Upper lobe of left lung (tissue), 4 donors: Measurements from ENCODE around the gene HPX.

Experiments
- CTCF ChIP-seq, 6 experiments: fragments of 450-650 bp in 4 of 6; fragments of 200-600 bp in 2 of 6; sonication (generic) in 2 of 6; IDR thresholded peaks; one replicate each; pipeline ENCODE4 v1.5.1; 2016 to 2019; ENCODE audit warnings: antibody characterized with exemption in 6 of 6
- EP300 ChIP-seq, 4 donors: sonication (generic); formaldehyde crosslinking; IDR thresholded peaks; one replicate each; pipeline ENCODE4 v1.5.1; 2017; ENCODE audit warnings: antibody characterized with exemption in 4 of 4, control low read depth in 2 of 4

DNA sequence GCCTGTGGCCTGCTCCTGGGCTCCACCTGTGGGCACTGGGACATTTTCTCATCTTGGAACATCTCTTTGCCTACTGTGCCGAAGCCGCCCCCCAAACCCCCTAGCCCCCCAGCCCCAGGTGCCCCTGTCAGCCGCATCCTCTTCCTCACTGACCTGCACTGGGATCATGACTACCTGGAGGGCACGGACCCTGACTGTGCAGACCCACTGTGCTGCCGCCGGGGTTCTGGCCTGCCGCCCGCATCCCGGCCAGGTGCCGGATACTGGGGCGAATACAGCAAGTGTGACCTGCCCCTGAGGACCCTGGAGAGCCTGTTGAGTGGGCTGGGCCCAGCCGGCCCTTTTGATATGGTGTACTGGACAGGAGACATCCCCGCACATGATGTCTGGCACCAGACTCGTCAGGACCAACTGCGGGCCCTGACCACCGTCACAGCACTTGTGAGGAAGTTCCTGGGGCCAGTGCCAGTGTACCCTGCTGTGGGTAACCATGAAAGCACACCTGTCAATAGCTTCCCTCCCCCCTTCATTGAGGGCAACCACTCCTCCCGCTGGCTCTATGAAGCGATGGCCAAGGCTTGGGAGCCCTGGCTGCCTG lies 49.2 kb downstream of the HPX start:
- no peak for TF ChIP-seq CTCF (IDR thresholded peaks at IDR 0.05)
- no peak for TF ChIP-seq EP300 (IDR thresholded peaks at IDR 0.05)
